Cardiac atrium fibroblast (primary cell): ENCODE data around the gene CNOT3. TPM values are rescaled to one million over a fixed set of nuclear protein-coding genes. Genes with fewer than 3 reads are reported as not detected.

ENCODE experiments used
- total RNA-seq: library from RNA; depleted of rRNA; stranded (reverse); fragments of >200 nt; gene quantifications from 2 replicates; pipeline ENCODE4 v1.2.3, GENCODE V29; 2015

Gene CNOT3
- 15.5 and 20.4 TPM in 2 replicates for total RNA-seq

GRCh38 chr19:54137699-54138488 lies at the start of gene CNOT3:
Gene CNOT3, plus strand, starts transcription at chr19:54137762. Its CDS starts 5,217 bp downstream, at chr19:54142979.

GRCh38 chr19:54100561-54100960 lies 37.0 kb upstream of the CNOT3 start, which contains the start of gene OSCAR:
Gene OSCAR, minus strand, starts transcription at chr19:54100803. Its CDS starts 11 bp downstream, at chr19:54100792.

GRCh38 chr19:54102421-54103169 lies 35.0 kb upstream of the CNOT3 start, which contains the start of gene NDUFA3:
Gene NDUFA3, plus strand, starts transcription at chr19:54102855. Its CDS starts 24 bp downstream, at chr19:54102879.

GRCh38 chr19:54115109-54116063 lies 22.2 kb upstream of the CNOT3 start, which contains the start of the genes PRPF31 and TFPT:
Gene PRPF31, plus strand, starts transcription at chr19:54115754. Its CDS starts 2,525 bp downstream, at chr19:54118279.
Gene TFPT, minus strand, starts transcription at chr19:54115657. Its CDS starts 388 bp downstream, at chr19:54115269.

GRCh38 chr19:54159352-54160181 lies 22.0 kb downstream of the CNOT3 start, which contains the start of gene LENG1:
Gene LENG1, minus strand, starts transcription at chr19:54159721. Its CDS starts 26 bp downstream, at chr19:54159695.

GRCh38 chr19:54172471-54173358 lies 35.2 kb downstream of the CNOT3 start, which contains the start of gene TMC4:
Gene TMC4, minus strand, starts transcription at chr19:54173160. Its CDS starts 43 bp downstream, at chr19:54173117.

GRCh38 chr19:54189145-54189734 lies 51.7 kb downstream of the CNOT3 start, which contains the start of gene MBOAT7:
Gene MBOAT7, minus strand, starts transcription at chr19:54189580. Its CDS starts 1,072 bp downstream, at chr19:54188508.

GRCh38 chr19:54191011-54191810 lies 53.6 kb downstream of the CNOT3 start, which contains the start of gene TSEN34:
Gene TSEN34, plus strand, starts transcription at chr19:54191308. Its CDS starts 57 bp downstream, at chr19:54191365.

Other genes with a start within 250 kb of the CNOT3 start
- gene CACNG7, start 228.5 kb upstream of the CNOT3 start, total RNA-seq = 6.3 and 11.3 TPM in 2 replicates
- 0.72 and 0.97 TPM in 2 replicates for gene CACNG8, start 174.8 kb upstream of the CNOT3 start, total RNA-seq
- gene CACNG6, start 146.1 kb upstream of the CNOT3 start, total RNA-seq = 0.16 and 0.72 TPM in 2 replicates
- not detected in 2 replicates for gene VSTM1, start 73.9 kb upstream of the CNOT3 start, total RNA-seq
- gene TARM1, start 56.4 kb upstream of the CNOT3 start, total RNA-seq = not detected in 2 replicates
- 0.49 and 2.0 TPM in 2 replicates for gene OSCAR, start 37.0 kb upstream of the CNOT3 start, total RNA-seq
- 13.4 and 40.8 TPM in 2 replicates for gene NDUFA3, start 34.9 kb upstream of the CNOT3 start, total RNA-seq
- 13.9 and 22.2 TPM in 2 replicates for gene TFPT, start 22.1 kb upstream of the CNOT3 start, total RNA-seq
- 50.2 and 52.7 TPM in 2 replicates for gene PRPF31, start 22.0 kb upstream of the CNOT3 start, total RNA-seq
- gene LENG1, start 22.0 kb downstream of the CNOT3 start, total RNA-seq = 3.4 and 4.5 TPM in 2 replicates
- gene TMC4, start 35.4 kb downstream of the CNOT3 start, total RNA-seq = 0.32 and 0.90 TPM in 2 replicates
- gene MBOAT7, start 51.8 kb downstream of the CNOT3 start, total RNA-seq = 98.8 and 123 TPM in 2 replicates
- gene TSEN34, start 53.5 kb downstream of the CNOT3 start, total RNA-seq = 82.1 and 116 TPM in 2 replicates
- 2,181 and 2,831 TPM in 2 replicates for gene RPS9, start 63.1 kb downstream of the CNOT3 start, total RNA-seq
- not detected in 2 replicates for gene LILRB3, start 85.2 kb downstream of the CNOT3 start, total RNA-seq
- not detected in 2 replicates for gene LILRA6, start 105.0 kb downstream of the CNOT3 start, total RNA-seq
- gene LILRB5, start 119.5 kb downstream of the CNOT3 start, total RNA-seq = not detected in 2 replicates
- not detected in 2 replicates for gene LILRB2, start 143.3 kb downstream of the CNOT3 start, total RNA-seq
- gene LILRA5, start 175.4 kb downstream of the CNOT3 start, total RNA-seq = not detected in 2 replicates
- gene LILRA4, start 201.4 kb downstream of the CNOT3 start, total RNA-seq = not detected in 2 replicates
- not detected in 2 replicates for gene LAIR1, start 227.2 kb downstream of the CNOT3 start, total RNA-seq